ENCODE measurements around the gene POLN. TPM values are rescaled to one million over a fixed set of nuclear protein-coding genes. Genes with fewer than 3 reads are reported as not detected.

The POLN gene
- total RNA-seq, 3 donors from 2014 or later (not counting 1 experiment from before 2014, with no cell fraction given): 2.6 to 6.9 (median 3.3) TPM

DNA sequence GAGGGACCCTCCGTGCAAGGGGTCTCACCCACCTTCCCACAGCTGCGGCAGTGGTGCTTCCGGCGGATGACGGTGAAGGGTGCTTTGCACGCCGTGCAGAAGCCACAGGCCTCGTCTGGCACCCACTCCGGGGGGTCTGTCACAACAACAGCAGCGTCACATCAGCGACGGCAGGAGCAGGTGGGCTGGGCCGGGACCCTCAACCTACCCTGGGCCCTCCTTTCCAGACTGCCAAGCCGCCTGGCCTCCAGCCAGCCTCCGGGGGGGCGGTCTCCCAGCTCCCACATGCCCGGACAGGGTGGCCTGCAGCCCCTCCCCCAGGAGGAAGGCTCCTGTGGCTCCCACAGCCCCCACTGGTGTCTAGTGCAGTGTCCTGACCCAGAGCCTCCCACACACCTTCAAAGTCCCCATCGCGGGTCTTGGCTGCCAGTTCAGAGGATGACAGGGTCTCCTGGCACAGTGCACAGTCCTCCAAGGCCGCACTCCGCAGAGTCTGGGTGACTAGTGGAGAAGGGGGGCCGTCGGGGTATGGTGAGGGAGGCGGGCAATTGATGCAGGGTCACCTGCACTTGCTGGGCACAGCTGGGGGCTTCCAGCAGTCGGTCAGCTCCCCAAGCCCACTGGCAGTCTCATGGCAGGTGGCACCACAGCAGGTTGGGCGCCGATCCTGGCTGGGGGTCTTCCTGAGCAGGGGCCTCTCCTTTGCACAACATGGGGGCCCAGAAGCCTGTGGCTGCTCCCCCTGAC is 29.5 kb upstream of the POLN start:
- H3K4me3 ChIP-seq (ENCODE audit: low read length): no peak overlapping the region
- no peak for ATAC-seq
- DNase-seq: no peak
- H3K36me3 ChIP-seq (ENCODE audit: control insufficient read depth, insufficient read depth, low read length): no peaks in the 10 kb centered on the region
- H3K4me1 Mint-ChIP-seq: peaks cover 4 to 15% of the 10 kb centered on the region in 2 donors
- no peaks in the 10 kb centered on the region for H3K27me3 ChIP-seq (ENCODE audit: control insufficient read depth, insufficient read depth, low read length)
- no peak overlapping the region for H3K27ac Mint-ChIP-seq
- no peak overlapping the region for H3K4me3 Mint-ChIP-seq
- intact Hi-C loops (cut with micrococcal nuclease): no loop called here
- H3K36me3 Mint-ChIP-seq: no peaks in the 10 kb centered on the region
- H3K4me1 ChIP-seq (ENCODE audit: control insufficient read depth, insufficient read depth, low read length): peaks cover 15% of the 10 kb centered on the region
- no peaks in the 10 kb centered on the region for H3K9me3 ChIP-seq (ENCODE audit: control insufficient read depth, insufficient read depth, low read length)
- H3K9me3 Mint-ChIP-seq: no peaks in the 10 kb centered on the region
- TF ChIP-seq, protein P1, sequence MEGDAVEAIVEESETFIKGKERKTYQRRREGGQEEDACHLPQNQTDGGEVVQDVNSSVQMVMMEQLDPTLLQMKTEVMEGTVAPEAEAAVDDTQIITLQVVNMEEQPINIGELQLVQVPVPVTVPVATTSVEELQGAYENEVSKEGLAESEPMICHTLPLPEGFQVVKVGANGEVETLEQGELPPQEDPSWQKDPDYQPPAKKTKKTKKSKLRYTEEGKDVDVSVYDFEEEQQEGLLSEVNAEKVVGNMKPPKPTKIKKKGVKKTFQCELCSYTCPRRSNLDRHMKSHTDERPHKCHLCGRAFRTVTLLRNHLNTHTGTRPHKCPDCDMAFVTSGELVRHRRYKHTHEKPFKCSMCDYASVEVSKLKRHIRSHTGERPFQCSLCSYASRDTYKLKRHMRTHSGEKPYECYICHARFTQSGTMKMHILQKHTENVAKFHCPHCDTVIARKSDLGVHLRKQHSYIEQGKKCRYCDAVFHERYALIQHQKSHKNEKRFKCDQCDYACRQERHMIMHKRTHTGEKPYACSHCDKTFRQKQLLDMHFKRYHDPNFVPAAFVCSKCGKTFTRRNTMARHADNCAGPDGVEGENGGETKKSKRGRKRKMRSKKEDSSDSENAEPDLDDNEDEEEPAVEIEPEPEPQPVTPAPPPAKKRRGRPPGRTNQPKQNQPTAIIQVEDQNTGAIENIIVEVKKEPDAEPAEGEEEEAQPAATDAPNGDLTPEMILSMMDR (IDR thresholded peaks at IDR 0.05): no peak
- no peak overlapping the region for H3K27ac ChIP-seq (ENCODE audit: low read length)
- H3K27me3 Mint-ChIP-seq (ENCODE audit: low read depth in 2 of 2): no peaks in the 10 kb centered on the region
- WGBS (ENCODE audit: insufficient coverage): 94% methylated on average over 27 of the region's 27 CpGs

GRCh38 chr4:2270341-2271165 is 28.6 kb upstream of the POLN start:
- no peaks in the 10 kb centered on the region for H3K36me3 ChIP-seq (ENCODE audit: control insufficient read depth, insufficient read depth, low read length)
- 92% methylated on average over 34 of the region's 34 CpGs for WGBS (ENCODE audit: insufficient coverage)
- no peak overlapping the region for H3K4me3 ChIP-seq (ENCODE audit: low read length)
- intact Hi-C loops (cut with micrococcal nuclease): no loop called here
- Mint-ChIP-seq H3K9me3 (no peaks in the 10 kb centered on the region), H3K36me3 (no peaks in the 10 kb centered on the region), H3K4me3 (no peak overlapping the region), H3K27ac (no peak overlapping the region), H3K27me3 (ENCODE audit: low read depth in 2 of 2) (no peaks in the 10 kb centered on the region), H3K4me1 (peaks cover 4 to 19% of the 10 kb centered on the region in 2 donors)
- peaks cover 15% of the 10 kb centered on the region for H3K4me1 ChIP-seq (ENCODE audit: control insufficient read depth, insufficient read depth, low read length)
- H3K27me3 ChIP-seq (ENCODE audit: control insufficient read depth, insufficient read depth, low read length): no peaks in the 10 kb centered on the region
- DNase-seq (no peak), ATAC-seq (no peak)
- no peak overlapping the region for H3K27ac ChIP-seq (ENCODE audit: low read length)
- TF ChIP-seq, protein P1 (IDR thresholded peaks at IDR 0.05): no peak
- H3K9me3 ChIP-seq (ENCODE audit: control insufficient read depth, insufficient read depth, low read length): no peaks in the 10 kb centered on the region

DNA sequence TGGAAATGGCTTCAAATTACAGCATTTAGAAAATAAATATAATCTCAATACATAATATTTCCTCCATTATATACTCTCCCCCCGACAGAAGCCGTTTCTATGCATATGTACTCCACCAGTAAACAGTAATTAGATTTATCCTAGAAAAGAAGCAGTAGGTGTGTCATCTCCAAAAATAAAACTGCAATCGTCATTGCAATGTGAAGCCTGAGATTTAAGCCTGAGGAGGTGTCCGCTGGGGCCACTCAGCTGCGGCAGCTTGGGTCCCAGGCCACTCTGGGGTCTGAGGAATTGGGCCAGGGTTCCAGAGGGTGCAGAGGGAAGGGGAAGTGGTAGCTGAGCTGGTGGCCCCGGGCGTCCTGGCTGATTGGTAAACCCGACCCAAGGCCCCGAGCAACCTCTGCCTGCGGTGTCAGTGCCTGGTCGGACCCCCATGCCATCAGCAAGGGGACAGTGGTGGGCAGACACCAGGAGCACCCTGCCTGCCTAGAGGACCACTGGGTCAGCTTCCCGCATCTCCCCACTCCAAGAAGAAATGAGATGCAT is 27.8 kb upstream of the POLN start:
- H3K4me1 Mint-ChIP-seq: peaks cover 4 to 19% of the 10 kb centered on the region in 2 donors
- DNase-seq (no peak), ATAC-seq (no peak)
- H3K27me3 Mint-ChIP-seq (ENCODE audit: low read depth in 2 of 2): no peaks in the 10 kb centered on the region
- TF ChIP-seq, protein P1 (IDR thresholded peaks at IDR 0.05): no peak
- 86% methylated on average over 10 of the region's 12 CpGs for WGBS (ENCODE audit: insufficient coverage)
- Histone ChIP-seq H3K4me1 (ENCODE audit: control insufficient read depth, insufficient read depth, low read length) (peaks cover 15% of the 10 kb centered on the region), H3K4me3 (ENCODE audit: low read length) (no peak overlapping the region), H3K27ac (ENCODE audit: low read length) (no peak overlapping the region), H3K27me3 (ENCODE audit: control insufficient read depth, insufficient read depth, low read length) (no peaks in the 10 kb centered on the region), H3K9me3 (ENCODE audit: control insufficient read depth, insufficient read depth, low read length) (no peaks in the 10 kb centered on the region), H3K36me3 (ENCODE audit: control insufficient read depth, insufficient read depth, low read length) (no peaks in the 10 kb centered on the region)
- intact Hi-C loops (cut with micrococcal nuclease): no loop called here
- H3K9me3 Mint-ChIP-seq: no peaks in the 10 kb centered on the region
- no peaks in the 10 kb centered on the region for H3K36me3 Mint-ChIP-seq
- no peak overlapping the region for H3K27ac Mint-ChIP-seq
- H3K4me3 Mint-ChIP-seq: no peak overlapping the region

All from natural killer cell (primary cell).